CD4-positive, CD25-positive, alpha-beta regulatory T cell (primary cell): Measurements from ENCODE around the gene WNT4. TPM values are rescaled to one million over a fixed set of nuclear protein-coding genes. Genes with fewer than 3 reads are reported as not detected.

Experiments
- polyA plus RNA-seq, 4 donors: library from polyadenylated mRNA; unstranded; fragments of 300-500 nt; fragmentation: Illumina TruSeq; gene quantifications; one replicate each; pipeline ENCODE4 v1.2.3, GENCODE V29; 2021
- total RNA-seq: library from RNA; stranded (reverse); gene quantifications from one replicate; pipeline ENCODE4 v1.2.3, GENCODE V29; 2022

WNT4 gene
- total and polyA plus RNA-seq, 5 donors from 2014 or later = 0.06 to 0.13 TPM; not detected in 3

Other genes starting within 250 kb of the WNT4 start
- 3.2 TPM for gene HSPG2, start 205.8 kb downstream of the WNT4 start, total RNA-seq
- gene HSPG2, start 205.8 kb downstream of the WNT4 start, polyA plus RNA-seq = under 1 TPM in 3 of 4 donors, not detected in 1; 0.05 to 0.23 (median 0.10) TPM
- gene CELA3B, start 166.1 kb downstream of the WNT4 start, total RNA-seq = not detected
- not detected for gene CELA3B, start 166.1 kb downstream of the WNT4 start, polyA plus RNA-seq
- not detected for gene CELA3A, start 141.4 kb downstream of the WNT4 start, total RNA-seq
- gene CELA3A, start 141.4 kb downstream of the WNT4 start, polyA plus RNA-seq = not detected
- 376 TPM for gene CDC42, start 90.4 kb downstream of the WNT4 start, total RNA-seq
- 100 to 1,000 TPM; 290 to 513 (median 434) TPM for gene CDC42, start 90.4 kb downstream of the WNT4 start, polyA plus RNA-seq